ENCODE data around the gene INPP5J. TPM values are rescaled to one million over a fixed set of nuclear protein-coding genes. Genes with fewer than 3 reads are reported as not detected.

INPP5J gene
- total RNA-seq, 2 donors from 2014 or later = 3.5 to 5.4 TPM

- peaks cover 2% of the 10 kb centered on the region for H3K27me3 Mint-ChIP-seq (ENCODE audit: insufficient read depth)
- no peak for TF ChIP-seq CTCF (conservative IDR thresholded peaks at IDR 0.05)
- H3K27ac ChIP-seq (ENCODE audit: low read depth, low read length) = no peak overlapping the region
- no peak overlapping the region for H3K9ac ChIP-seq (ENCODE audit: extremely low read depth, low read length, poor library complexity, severe bottlenecking)
- peaks cover 25% of the 10 kb centered on the region for H3K4me1 Mint-ChIP-seq
- 91 to 92% methylated on average over 6 to 8 of the region's 8 CpGs for WGBS, 2 experiments (ENCODE audit: insufficient coverage in 1 of 2, insufficient read length in 1 of 2)
- H3K9me3 ChIP-seq (ENCODE audit: control insufficient read depth, low read length) = no peaks in the 10 kb centered on the region
- no peak overlapping the region for H3K4me3 Mint-ChIP-seq
- no peaks in the 10 kb centered on the region for H3K36me3 Mint-ChIP-seq (ENCODE audit: low read depth)
- no peak overlapping the region for H3K4me3 ChIP-seq (ENCODE audit: low read length)
- H3K27ac Mint-ChIP-seq = no peak overlapping the region
- no peaks in the 10 kb centered on the region for H3K27me3 ChIP-seq (ENCODE audit: control insufficient read depth, insufficient read depth, low read length, poor library complexity, severe bottlenecking)
- H3K36me3 ChIP-seq (ENCODE audit: control insufficient read depth, insufficient read depth, low read length) = no peaks in the 10 kb centered on the region
- DNase-seq = no peak
- peaks cover 10% of the 10 kb centered on the region for H3K4me1 ChIP-seq (ENCODE audit: control insufficient read depth, insufficient read depth, low read length)
- H3K9me3 Mint-ChIP-seq = no peaks in the 10 kb centered on the region
Observed at GRCh38 chr22:31086703-31087330, 35.9 kb upstream of the INPP5J start.

GRCh38 chr22:31087744-31088215 lies 35.0 kb upstream of the INPP5J start:
- H3K36me3 ChIP-seq (ENCODE audit: control insufficient read depth, insufficient read depth, low read length) = no peaks in the 10 kb centered on the region
- no peak for DNase-seq
- H3K9me3 ChIP-seq (ENCODE audit: control insufficient read depth, low read length) = no peaks in the 10 kb centered on the region
- H3K9ac ChIP-seq (ENCODE audit: extremely low read depth, low read length, poor library complexity, severe bottlenecking) = no peak overlapping the region
- WGBS, 2 experiments (ENCODE audit: insufficient coverage in 1 of 2, insufficient read length in 1 of 2) = 90 to 95% methylated on average over 20 to 21 of the region's 21 CpGs
- Mint-ChIP-seq H3K4me3 (no peak overlapping the region), H3K36me3 (ENCODE audit: low read depth) (peaks cover 3% of the 10 kb centered on the region), H3K27ac (no peak overlapping the region), H3K9me3 (no peaks in the 10 kb centered on the region), H3K27me3 (ENCODE audit: insufficient read depth) (no peaks in the 10 kb centered on the region), H3K4me1 (peaks cover 16% of the 10 kb centered on the region)
- H3K27me3 ChIP-seq (ENCODE audit: control insufficient read depth, insufficient read depth, low read length, poor library complexity, severe bottlenecking) = no peaks in the 10 kb centered on the region
- TF ChIP-seq CTCF (conservative IDR thresholded peaks at IDR 0.05) = no peak
- H3K27ac ChIP-seq (ENCODE audit: low read depth, low read length) = no peak overlapping the region
- peaks cover 5% of the 10 kb centered on the region for H3K4me1 ChIP-seq (ENCODE audit: control insufficient read depth, insufficient read depth, low read length)
- no peak overlapping the region for H3K4me3 ChIP-seq (ENCODE audit: low read length)

GRCh38 chr22:31088233-31088986 lies 34.4 kb upstream of the INPP5J start:
- WGBS, 2 experiments (ENCODE audit: insufficient coverage in 1 of 2, insufficient read length in 1 of 2) = 95% methylated on average over 19 to 26 of the region's 26 CpGs
- Mint-ChIP-seq H3K36me3 (ENCODE audit: low read depth) (peaks cover 3% of the 10 kb centered on the region), H3K9me3 (no peaks in the 10 kb centered on the region), H3K4me3 (no peak overlapping the region), H3K27me3 (ENCODE audit: insufficient read depth) (no peaks in the 10 kb centered on the region), H3K4me1 (peaks cover 12% of the 10 kb centered on the region), H3K27ac (no peak overlapping the region)
- no peak for DNase-seq
- H3K4me3 ChIP-seq (ENCODE audit: low read length) = no peak overlapping the region
- no peak overlapping the region for H3K9ac ChIP-seq (ENCODE audit: extremely low read depth, low read length, poor library complexity, severe bottlenecking)
- H3K9me3 ChIP-seq (ENCODE audit: control insufficient read depth, low read length) = no peaks in the 10 kb centered on the region
- no peaks in the 10 kb centered on the region for H3K36me3 ChIP-seq (ENCODE audit: control insufficient read depth, insufficient read depth, low read length)
- no peak overlapping the region for H3K27ac ChIP-seq (ENCODE audit: low read depth, low read length)
- no peaks in the 10 kb centered on the region for H3K27me3 ChIP-seq (ENCODE audit: control insufficient read depth, insufficient read depth, low read length, poor library complexity, severe bottlenecking)
- no peak for TF ChIP-seq CTCF (conservative IDR thresholded peaks at IDR 0.05)
- peaks cover 5% of the 10 kb centered on the region for H3K4me1 ChIP-seq (ENCODE audit: control insufficient read depth, insufficient read depth, low read length)

All from endodermal cell (in vitro differentiated cells).